ENCODE data around the gene C1QTNF8. TPM values are rescaled to one million over a fixed set of nuclear protein-coding genes. Genes with fewer than 3 reads are reported as not detected.

C1QTNF8 gene
- polyA plus RNA-seq, 2 of the 4 experiments (the other 2 are of a cell fraction): not detected

DNA sequence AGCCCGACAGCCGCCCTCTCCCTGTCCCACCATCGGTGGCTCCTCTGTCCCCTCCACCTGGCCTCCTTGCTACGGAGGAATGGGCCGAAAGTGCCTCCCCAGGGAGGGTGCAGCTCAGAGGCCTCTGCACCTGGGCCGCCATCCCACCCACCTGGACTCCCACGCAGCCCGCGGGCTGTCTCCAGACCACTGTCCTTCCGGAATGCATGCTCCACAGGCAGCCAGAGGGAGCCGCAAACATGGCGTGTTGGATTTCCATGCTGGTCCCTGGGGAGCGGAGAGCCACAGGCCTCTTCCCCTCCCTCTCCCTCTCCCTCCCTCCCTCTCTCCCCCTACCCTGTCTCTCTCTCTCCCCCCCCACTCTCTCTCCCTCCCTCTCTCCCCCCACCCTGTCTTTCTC, 20.5 kb downstream of the C1QTNF8 start (continued):
- no peak for TF ChIP-seq RNF2 (IDR thresholded peaks at IDR 0.05; ENCODE audit: borderline replicate concordance, low read depth)

- FAIRE-seq: no peak
- ChIA-PET POLR2A (no interaction called here), CTCF (interaction anchor here (0.8 to 12.4 kb wide), 13 partner anchors 8 to 32 kb away, joined by 3 to 174 read pairs (median 5); partner anchors contain the start of gene C1QTNF8)
- H3K4me3 ChIP-seq: no peak overlapping the region
- TF ChIP-seq RFX5 (IDR thresholded peaks at IDR 0.05) (no peak), RAD21 (conservative IDR thresholded peaks at IDR 0.05 in 1 of 2, IDR thresholded peaks at IDR 0.05 in 1 of 2) (no peak), USF2 (IDR thresholded peaks at IDR 0.05) (no peak), CBX8 (IDR thresholded peaks at IDR 0.05) (no peak), EHF (CRISPR knock-in tag; IDR thresholded peaks at IDR 0.05) (no peak), JUN (IDR thresholded peaks at IDR 0.05) (no peak)
- H3K27ac ChIP-seq: no peak overlapping the region
- no peak overlapping the region for H3K4me2 ChIP-seq
- ATAC-seq: peak in 1 of 2 experiments; percentile 2; a peak in 1 of 6 replicates
- no peaks in the 10 kb centered on the region for H3K9me3 ChIP-seq
- DNase-seq (ENCODE audit: low read depth in 1 of 2, low spot score in 1 of 2): no peak
- 77% methylated on average over 6 of the region's 11 CpGs for WGBS (ENCODE audit: missing lambda C conversion rate)
- H3K4me1 ChIP-seq: peaks cover 41% of the 10 kb centered on the region
Measured at GRCh38 chr16:1074379-1074649, 21.7 kb downstream of the C1QTNF8 start.

DNA sequence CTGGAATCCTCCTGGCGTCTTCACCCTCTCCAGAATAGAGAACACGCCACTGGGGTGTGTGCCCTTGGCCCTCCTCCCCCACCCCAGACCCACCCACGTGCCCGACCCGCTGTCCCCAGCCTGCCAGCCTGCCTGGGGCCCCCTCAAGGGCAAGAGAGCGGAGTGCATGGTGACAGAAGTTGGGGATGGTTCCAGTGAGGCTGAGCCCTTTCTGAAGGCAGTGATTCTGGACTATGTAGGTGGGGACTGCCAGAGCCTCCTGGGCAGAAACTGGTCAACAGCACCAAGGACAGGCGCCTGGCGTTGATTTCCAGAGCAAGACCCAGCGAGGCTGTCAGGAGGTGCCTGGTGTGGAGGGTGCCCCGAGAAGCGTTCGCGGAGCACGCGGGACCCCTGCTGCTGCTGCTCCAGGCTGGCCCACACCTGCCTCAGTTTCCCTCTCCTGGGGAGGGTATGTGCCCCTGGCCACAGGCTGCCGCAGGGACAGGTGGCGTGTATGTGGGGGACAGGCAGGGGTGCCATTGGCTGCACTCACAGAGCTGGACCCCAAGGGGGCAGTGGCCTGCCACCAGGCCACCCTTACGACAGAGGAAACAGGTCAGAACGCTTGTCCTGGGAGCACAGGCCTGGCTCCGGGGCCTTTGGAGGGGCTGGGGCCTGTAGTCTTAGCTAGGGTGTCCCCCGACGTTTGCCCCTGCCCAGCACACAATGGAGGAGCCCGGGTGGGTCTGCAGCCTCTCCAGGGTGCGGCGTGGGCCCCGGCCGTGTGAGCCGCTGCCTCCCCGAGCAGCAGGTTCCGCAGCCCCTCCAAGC, 22.3 kb downstream of the C1QTNF8 start:
- CTCF ChIA-PET: interaction anchor here (0.8 to 12.4 kb wide), 13 partner anchors 8 to 265 kb away, joined by 3 to 174 read pairs (median 5); partner anchors contain the start of gene C1QTNF8
- FAIRE-seq: no peak
- DNase-seq (ENCODE audit: low read depth in 1 of 2, low spot score in 1 of 2): peak in 1 of 2 experiments; percentile 56
- ATAC-seq: peak; percentile 18 to 57; a peak in 3 of 6 replicates
- Histone ChIP-seq H3K27ac (no peak overlapping the region), H3K4me2 (no peak overlapping the region), H3K9me3 (no peaks in the 10 kb centered on the region), H3K4me3 (no peak overlapping the region), H3K4me1 (peaks cover 36% of the 10 kb centered on the region)
- TF ChIP-seq, protein P1, sequence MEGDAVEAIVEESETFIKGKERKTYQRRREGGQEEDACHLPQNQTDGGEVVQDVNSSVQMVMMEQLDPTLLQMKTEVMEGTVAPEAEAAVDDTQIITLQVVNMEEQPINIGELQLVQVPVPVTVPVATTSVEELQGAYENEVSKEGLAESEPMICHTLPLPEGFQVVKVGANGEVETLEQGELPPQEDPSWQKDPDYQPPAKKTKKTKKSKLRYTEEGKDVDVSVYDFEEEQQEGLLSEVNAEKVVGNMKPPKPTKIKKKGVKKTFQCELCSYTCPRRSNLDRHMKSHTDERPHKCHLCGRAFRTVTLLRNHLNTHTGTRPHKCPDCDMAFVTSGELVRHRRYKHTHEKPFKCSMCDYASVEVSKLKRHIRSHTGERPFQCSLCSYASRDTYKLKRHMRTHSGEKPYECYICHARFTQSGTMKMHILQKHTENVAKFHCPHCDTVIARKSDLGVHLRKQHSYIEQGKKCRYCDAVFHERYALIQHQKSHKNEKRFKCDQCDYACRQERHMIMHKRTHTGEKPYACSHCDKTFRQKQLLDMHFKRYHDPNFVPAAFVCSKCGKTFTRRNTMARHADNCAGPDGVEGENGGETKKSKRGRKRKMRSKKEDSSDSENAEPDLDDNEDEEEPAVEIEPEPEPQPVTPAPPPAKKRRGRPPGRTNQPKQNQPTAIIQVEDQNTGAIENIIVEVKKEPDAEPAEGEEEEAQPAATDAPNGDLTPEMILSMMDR (IDR thresholded peaks at IDR 0.05): peak; percentile 29
- TF ChIP-seq, protein P2, sequence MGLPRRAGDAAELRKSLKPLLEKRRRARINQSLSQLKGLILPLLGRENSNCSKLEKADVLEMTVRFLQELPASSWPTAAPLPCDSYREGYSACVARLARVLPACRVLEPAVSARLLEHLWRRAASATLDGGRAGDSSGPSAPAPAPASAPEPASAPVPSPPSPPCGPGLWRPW (IDR thresholded peaks at IDR 0.05): no peak
- TF ChIP-seq SMC3 (IDR thresholded peaks at IDR 0.05): peak; percentile 34; the same call in 2 of the 3 replicates
- TF ChIP-seq EHF (CRISPR knock-in tag; IDR thresholded peaks at IDR 0.05): no peak
- peak; percentile 38 to 49; a peak in 4 of 5 replicates for TF ChIP-seq RAD21 (conservative IDR thresholded peaks at IDR 0.05 in 1 of 2, IDR thresholded peaks at IDR 0.05 in 1 of 2)
- WGBS (ENCODE audit: missing lambda C conversion rate): 69% methylated on average over 10 of the region's 30 CpGs
- POLR2A ChIA-PET: no interaction called here

- Histone ChIP-seq H3K4me2 (no peak overlapping the region), H3K4me1 (peaks cover 31% of the 10 kb centered on the region), H3K4me3 (no peak overlapping the region; the same call in 2 of the 3 replicates), H3K9me3 (no peaks in the 10 kb centered on the region), H3K27ac (no peak overlapping the region)
- WGBS (ENCODE audit: missing lambda C conversion rate): 70% methylated on average over 9 of the region's 13 CpGs
- ChIA-PET CTCF (interaction anchor here (1.1 to 12.4 kb wide), 6 partner anchors 9 to 265 kb away, joined by 3 to 174 read pairs (median 4); no protein-coding TSS in a partner anchor), POLR2A (no interaction called here)
- no peak for ATAC-seq
- FAIRE-seq: no peak
- TF ChIP-seq RARB (CRISPR knock-in tag; IDR thresholded peaks at IDR 0.05) (no peak), BHLHE40 (IDR thresholded peaks at IDR 0.05; ENCODE audit: low read depth, low read length) (no peak), GATA3 (IDR thresholded peaks at IDR 0.05; ENCODE audit: borderline replicate concordance) (no peak), JUN (IDR thresholded peaks at IDR 0.05) (no peak), NPAS2 (CRISPR knock-in tag; IDR thresholded peaks at IDR 0.05; ENCODE audit: borderline replicate concordance) (no peak), EP300 (IDR thresholded peaks at IDR 0.05) (no peak), EHF (CRISPR knock-in tag; IDR thresholded peaks at IDR 0.05) (no peak), ESRRA (IDR thresholded peaks at IDR 0.05; ENCODE audit: borderline replicate concordance, low read length) (no peak), POLR2AphosphoS2 (conservative IDR thresholded peaks at IDR 0.05; ENCODE audit: low read length) (no peak), RNF2 (IDR thresholded peaks at IDR 0.05; ENCODE audit: borderline replicate concordance, low read depth) (no peak), TFCP2L1 (CRISPR knock-in tag; IDR thresholded peaks at IDR 0.05) (no peak), PBX3 (IDR thresholded peaks at IDR 0.05) (no peak), SREBF2 (IDR thresholded peaks at IDR 0.05) (no peak), FOSB (CRISPR knock-in tag; IDR thresholded peaks at IDR 0.05) (no peak), ATOH8 (CRISPR knock-in tag; IDR thresholded peaks at IDR 0.05; ENCODE audit: low read depth) (no peak), HOXB5 (CRISPR knock-in tag; IDR thresholded peaks at IDR 0.05) (no peak), CHD4 (IDR thresholded peaks at IDR 0.05; ENCODE audit: borderline replicate concordance) (no peak), ZFP36 (IDR thresholded peaks at IDR 0.05; ENCODE audit: borderline replicate concordance, partially characterized antibody) (no peak), ZSCAN20 (CRISPR knock-in tag; IDR thresholded peaks at IDR 0.05) (no peak), MYC (IDR thresholded peaks at IDR 0.05; ENCODE audit: borderline replicate concordance, low read length) (no peak)
- no peak for DNase-seq (ENCODE audit: low read depth in 1 of 2, low spot score in 1 of 2)
Measured at GRCh38 chr16:1073262-1073558, 22.8 kb downstream of the C1QTNF8 start.

All from A549 (cell line).